HFFc6 (cell line): ENCODE results near the gene DPYSL5. TPM values are rescaled to one million over a fixed set of nuclear protein-coding genes. Genes with fewer than 3 reads are reported as not detected.

Experiments
- DNase-seq: peaks from one replicate; pipeline ENCODE4 v3.0.0-alpha.2; 2018
- H3K27ac Mint-ChIP-seq: 2 replicates; pipeline ENCODE4 v1.8.0; 2020; ENCODE audit warnings: mild to moderate bottlenecking, mixed read lengths
- H3K27me3 Mint-ChIP-seq: 2 replicates; pipeline ENCODE4 v1.8.0; 2021; ENCODE audit warnings: mild to moderate bottlenecking, moderate library complexity, mixed read lengths; ENCODE audit not compliant: insufficient read depth
- H3K36me3 Mint-ChIP-seq: 2 replicates; pipeline ENCODE4 v1.8.0; 2021; ENCODE audit warnings: low read depth, mixed read lengths
- H3K4me1 Mint-ChIP-seq: 2 replicates; pipeline ENCODE4 v1.8.0; 2020; ENCODE audit warnings: low read depth, mixed read lengths
- H3K4me3 Mint-ChIP-seq: 2 replicates; pipeline ENCODE4 v1.8.0; 2020; ENCODE audit warnings: mild to moderate bottlenecking, moderate library complexity, mixed read lengths
- H3K9me3 Mint-ChIP-seq: 2 replicates; pipeline ENCODE4 v1.8.0; 2020; ENCODE audit warnings: mild to moderate bottlenecking, mixed read lengths
- total RNA-seq, 6 experiments: library from RNA; stranded (reverse); fragmentation: NEBNext Ultra II Directional; extraction: Animal tissue kit (Norgen Biotek cat#: 25700); gene quantifications; 2 replicates in 1 of 6; 3 replicates in 5 of 6; pipeline ENCODE4 v1.2.3, GENCODE V29; 2021
- TF ChIP-seq, protein P1 (sequence below): fragments of 200-600 bp; sonication (generic); IDR thresholded peaks from 2 replicates; pipeline ENCODE4 v1.5.0; 2021; ENCODE audit warnings: antibody characterized with exemption, mild to moderate bottlenecking

The DPYSL5 gene
- total RNA-seq, 6 experiments from 2014 or later, result not detected

GRCh38 chr2:26852405-26853306, 4.7 kb downstream of the DPYSL5 start:
- Mint-ChIP-seq H3K4me1 (no peaks in the 10 kb centered on the region), H3K27me3 (peaks cover 40% of the 10 kb centered on the region), H3K27ac (no peak overlapping the region), H3K36me3 (no peaks in the 10 kb centered on the region), H3K4me3 (no peak overlapping the region), H3K9me3 (no peaks in the 10 kb centered on the region)
- TF ChIP-seq, protein P1, sequence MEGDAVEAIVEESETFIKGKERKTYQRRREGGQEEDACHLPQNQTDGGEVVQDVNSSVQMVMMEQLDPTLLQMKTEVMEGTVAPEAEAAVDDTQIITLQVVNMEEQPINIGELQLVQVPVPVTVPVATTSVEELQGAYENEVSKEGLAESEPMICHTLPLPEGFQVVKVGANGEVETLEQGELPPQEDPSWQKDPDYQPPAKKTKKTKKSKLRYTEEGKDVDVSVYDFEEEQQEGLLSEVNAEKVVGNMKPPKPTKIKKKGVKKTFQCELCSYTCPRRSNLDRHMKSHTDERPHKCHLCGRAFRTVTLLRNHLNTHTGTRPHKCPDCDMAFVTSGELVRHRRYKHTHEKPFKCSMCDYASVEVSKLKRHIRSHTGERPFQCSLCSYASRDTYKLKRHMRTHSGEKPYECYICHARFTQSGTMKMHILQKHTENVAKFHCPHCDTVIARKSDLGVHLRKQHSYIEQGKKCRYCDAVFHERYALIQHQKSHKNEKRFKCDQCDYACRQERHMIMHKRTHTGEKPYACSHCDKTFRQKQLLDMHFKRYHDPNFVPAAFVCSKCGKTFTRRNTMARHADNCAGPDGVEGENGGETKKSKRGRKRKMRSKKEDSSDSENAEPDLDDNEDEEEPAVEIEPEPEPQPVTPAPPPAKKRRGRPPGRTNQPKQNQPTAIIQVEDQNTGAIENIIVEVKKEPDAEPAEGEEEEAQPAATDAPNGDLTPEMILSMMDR, result no peak
- DNase-seq, result no peak

DNA sequence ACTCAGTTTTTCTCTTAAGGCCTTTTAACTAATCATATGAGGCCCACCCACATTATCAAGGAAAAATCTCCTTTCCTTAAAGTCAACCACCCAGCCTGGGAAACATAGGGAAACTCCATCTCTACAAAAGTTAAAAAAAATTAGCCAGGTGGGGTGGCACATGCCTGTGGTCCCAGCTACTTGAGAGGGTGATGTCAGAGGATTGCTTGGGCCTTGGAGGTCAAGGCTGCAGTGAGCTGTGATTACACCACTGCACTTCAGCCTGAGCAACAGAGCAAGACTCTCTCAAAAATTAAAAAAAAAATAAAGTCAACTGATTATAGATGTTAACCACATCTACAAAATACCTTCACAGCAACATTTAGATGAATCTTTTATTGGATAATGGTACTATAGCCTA, 5.8 kb downstream of the DPYSL5 start:
- TF ChIP-seq, protein P1, result no peak
- no peaks in the 10 kb centered on the region for H3K36me3 Mint-ChIP-seq
- DNase-seq, result no peak
- no peaks in the 10 kb centered on the region for H3K9me3 Mint-ChIP-seq
- no peak overlapping the region for H3K4me3 Mint-ChIP-seq
- no peaks in the 10 kb centered on the region for H3K4me1 Mint-ChIP-seq
- no peak overlapping the region for H3K27ac Mint-ChIP-seq
- peaks cover 38% of the 10 kb centered on the region for H3K27me3 Mint-ChIP-seq

DNA sequence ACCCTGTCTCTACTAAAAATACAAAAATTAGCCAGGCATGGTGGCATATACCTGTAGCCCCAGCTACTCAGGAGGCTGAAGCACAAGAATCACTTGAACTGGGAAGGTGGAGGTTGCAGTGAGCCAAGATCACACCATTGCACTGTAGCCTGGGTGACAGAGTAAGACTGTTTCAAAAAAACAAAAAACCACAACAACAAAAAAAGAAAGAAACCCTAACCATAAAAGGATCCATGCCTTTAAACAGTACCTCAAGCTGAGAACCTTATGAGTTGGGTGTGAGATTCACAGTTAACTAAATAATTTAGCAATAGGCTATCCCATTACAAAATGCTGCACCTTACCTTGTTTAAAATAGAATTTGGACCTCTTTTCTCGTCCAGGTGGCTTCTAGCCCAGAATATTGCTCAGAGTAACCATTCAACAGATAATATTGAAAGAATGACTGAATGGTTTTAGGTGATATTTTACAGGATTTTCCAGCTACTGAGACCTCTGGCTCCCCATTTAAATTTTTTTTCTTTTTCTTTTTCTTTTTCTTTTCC, 6.4 kb downstream of the DPYSL5 start:
- Mint-ChIP-seq H3K4me3 (no peak overlapping the region), H3K36me3 (no peaks in the 10 kb centered on the region), H3K9me3 (no peaks in the 10 kb centered on the region), H3K27ac (no peak overlapping the region), H3K4me1 (no peaks in the 10 kb centered on the region), H3K27me3 (peaks cover 35% of the 10 kb centered on the region)
- TF ChIP-seq, protein P1, result no peak
- no peak for DNase-seq

GRCh38 chr2:26855466-26855865, 7.5 kb downstream of the DPYSL5 start:
- no peak overlapping the region for H3K27ac Mint-ChIP-seq
- no peaks in the 10 kb centered on the region for H3K36me3 Mint-ChIP-seq
- TF ChIP-seq, protein P1, result no peak
- no peak overlapping the region for H3K4me3 Mint-ChIP-seq
- no peaks in the 10 kb centered on the region for H3K4me1 Mint-ChIP-seq
- peaks cover 32% of the 10 kb centered on the region for H3K27me3 Mint-ChIP-seq
- no peak for DNase-seq
- H3K9me3 Mint-ChIP-seq, result no peaks in the 10 kb centered on the region

- Mint-ChIP-seq H3K9me3 (no peaks in the 10 kb centered on the region), H3K36me3 (no peaks in the 10 kb centered on the region), H3K27me3 (peaks cover 25% of the 10 kb centered on the region), H3K27ac (no peak overlapping the region), H3K4me1 (no peaks in the 10 kb centered on the region), H3K4me3 (no peak overlapping the region)
- TF ChIP-seq, protein P1, result no peak
- DNase-seq, result no peak
Observed at GRCh38 chr2:26859622-26860021, 11.7 kb downstream of the DPYSL5 start.
